Smooth muscle cell (in vitro differentiated cells): Measurements from ENCODE around the gene AADAT. TPM values are rescaled to one million over a fixed set of nuclear protein-coding genes. Genes with fewer than 3 reads are reported as not detected.

Source experiments
- DNase-seq: peaks from one replicate; lab custom pipeline; 2025; ENCODE audit not compliant: unreplicated experiment; lab: John Stamatoyannopoulos, UW
- H2AFZ ChIP-seq: fragments of 200-600 bp; sonication (generic); 2 replicates; pipeline ENCODE4 v1.6.0; 2016; ENCODE audit warnings: antibody characterized with exemption, low read depth, mild to moderate bottlenecking
- H3F3A ChIP-seq: fragments of 200-600 bp; sonication (generic); 2 replicates; pipeline ENCODE4 v1.6.0; 2017; ENCODE audit warnings: antibody characterized with exemption, low read depth
- H3K27ac ChIP-seq: fragments of 200-600 bp; sonication (generic); 2 replicates; pipeline ENCODE4 v1.5.1; 2016; ENCODE audit warnings: low read depth, mild to moderate bottlenecking
- H3K27me3 ChIP-seq: fragments of 200-600 bp; sonication (generic); 2 replicates; pipeline ENCODE4 v1.6.1; 2016; ENCODE audit warnings: low read depth, mild to moderate bottlenecking
- H3K36me3 ChIP-seq: fragments of 200-600 bp; sonication (generic); 2 replicates; pipeline ENCODE4 v1.5.1; 2016; ENCODE audit warnings: low read depth
- H3K4me1 ChIP-seq: fragments of 200-600 bp; sonication (generic); 2 replicates; pipeline ENCODE4 v1.5.1; 2016; ENCODE audit warnings: low read depth
- H3K4me2 ChIP-seq: fragments of 200-600 bp; sonication (generic); 2 replicates; pipeline ENCODE4 v1.6.0; 2016; ENCODE audit warnings: mild to moderate bottlenecking
- H3K4me3 ChIP-seq: fragments of 200-600 bp; sonication (generic); 2 replicates; pipeline ENCODE4 v1.5.1; 2016; ENCODE audit warnings: mild to moderate bottlenecking
- H3K79me2 ChIP-seq: fragments of 200-600 bp; sonication (generic); 2 replicates; pipeline ENCODE4 v1.6.0; 2016; ENCODE audit warnings: low read depth, mild to moderate bottlenecking
- H3K9ac ChIP-seq: fragments of 200-600 bp; sonication (generic); 2 replicates; pipeline ENCODE4 v1.6.0; 2016; ENCODE audit warnings: low read depth
- H3K9me3 ChIP-seq: fragments of 200-600 bp; sonication (generic); replicated peaks from 2 replicates; pipeline ENCODE4 v1.5.1; 2016; ENCODE audit warnings: low read depth
- H4K20me1 ChIP-seq: fragments of 200-600 bp; sonication (generic); 2 replicates; pipeline ENCODE4 v1.6.0; 2016; ENCODE audit warnings: low read depth
- CTCF ChIP-seq: fragments of 200-600 bp; sonication (generic); IDR thresholded peaks from 2 replicates; pipeline ENCODE4 v1.5.1; 2017; ENCODE audit warnings: borderline replicate concordance, mild to moderate bottlenecking, antibody characterized with exemption; ENCODE audit not compliant: insufficient read depth, poor library complexity, severe bottlenecking
- WGBS: methylation state at CpG from one replicate; pipeline ENCODE4 v1.1.7; 2016; ENCODE audit warnings: low lambda C conversion rate; 5-methylcytosine and 5-hydroxymethylcytosine counted together
- polyA plus RNA-seq: library from polyadenylated mRNA; unstranded; fragments of >200 nt; fragmentation: Nextera tagmentation; extraction: Ambion mirVana; gene quantifications from 2 replicates; pipeline ENCODE4 v1.2.1, GENCODE V29; 2016
- total RNA-seq: library from RNA; depleted of rRNA; stranded (reverse); fragments of >200 nt; gene quantifications from 2 replicates; pipeline ENCODE4 v1.2.3, GENCODE V29; 2014

The AADAT gene
- total RNA-seq (13.4 and 16.4 TPM in 2 replicates), polyA plus RNA-seq (17.0 and 18.8 TPM in 2 replicates)

GRCh38 chr4:170089668-170090351, at the start of gene AADAT:
Gene AADAT, minus strand, starts transcription at chr4:170089956. Its CDS starts 266 bp downstream, at chr4:170089690.
- peak within 1 kb of the TSS; percentile 99 for H3K4me2 ChIP-seq
- WGBS = under 1% methylated on average over 46 of the region's 80 CpGs

GRCh38 chr4:170138580-170139194, 48.9 kb upstream of the AADAT start:
- peak; percentile 83 for TF ChIP-seq CTCF
- Histone ChIP-seq H3K4me3 (no peak overlapping the region), H3K27me3 (no peaks in the 10 kb centered on the region), H3K36me3 (no peaks in the 10 kb centered on the region), H4K20me1 (no peaks in the 10 kb centered on the region), H3F3A (no peaks in the 10 kb centered on the region), H3K9ac (no peak overlapping the region), H3K27ac (no peak overlapping the region), H3K9me3 (no peaks in the 10 kb centered on the region), H2AFZ (no peak overlapping the region), H3K4me1 (no peaks in the 10 kb centered on the region), H3K4me2 (peak overlapping the region; percentile 62), H3K79me2 (no peaks in the 10 kb centered on the region)
- DNase-seq = peak; percentile 16
- 16% methylated on average over 15 of the region's 15 CpGs for WGBS

More at GRCh38 chr4:170089668-170090351, at the start of gene AADAT:
- peak within 1 kb of the TSS; percentile 45 for H3K9ac ChIP-seq
- no peaks in the 10 kb centered on the region for H4K20me1 ChIP-seq
- H3K36me3 ChIP-seq = peaks cover 4% of the 10 kb centered on the region
- peaks cover 16% of the 10 kb centered on the region for H3K4me1 ChIP-seq
- no peak within 1 kb of the TSS for H3K27ac ChIP-seq
- DNase-seq = peak; percentile 70
- peak; percentile 57 for TF ChIP-seq CTCF
- H3K79me2 ChIP-seq = peaks cover 2% of the 10 kb centered on the region
- H3K27me3 ChIP-seq = no peaks in the 10 kb centered on the region
- H3K9me3 ChIP-seq = no peaks in the 10 kb centered on the region
- H3F3A ChIP-seq = peaks cover 6% of the 10 kb centered on the region
- peak within 1 kb of the TSS; percentile 76 for H3K4me3 ChIP-seq
- H2AFZ ChIP-seq = peak within 1 kb of the TSS; percentile 99

- WGBS = 75% methylated on average over 3 of the region's 3 CpGs
- Histone ChIP-seq H3K36me3 (no peaks in the 10 kb centered on the region), H3K4me3 (no peak overlapping the region), H4K20me1 (no peaks in the 10 kb centered on the region), H3F3A (no peaks in the 10 kb centered on the region), H3K4me2 (no peak overlapping the region), H3K27ac (no peak overlapping the region), H3K9ac (no peak overlapping the region), H2AFZ (no peak overlapping the region), H3K79me2 (no peaks in the 10 kb centered on the region), H3K4me1 (no peaks in the 10 kb centered on the region), H3K9me3 (no peaks in the 10 kb centered on the region), H3K27me3 (no peaks in the 10 kb centered on the region)
- TF ChIP-seq CTCF = no peak
- no peak for DNase-seq
These were observed 48.2 kb upstream of the AADAT start for GRCh38 chr4:170137927-170138326.
